Measurements from ENCODE around the gene CRIP1. TPM values are rescaled to one million over a fixed set of nuclear protein-coding genes. Genes with fewer than 3 reads are reported as not detected.
A peak's percentile ranks its signal among the peaks of the same experiment; 100 is the strongest.

The CRIP1 gene
- total and polyA plus RNA-seq, 12 donors: 34.0 to 170 (median 56.0) TPM

- H3K9me3 ChIP-seq: no peaks in the 10 kb centered on the region
- H3K4me3 ChIP-seq: no peak overlapping the region
- H3K4me1 ChIP-seq: peaks cover 11 to 37% (median 30%) of the 10 kb centered on the region in 9 donors
- peaks cover 0 to 67% (median 9%) of the 10 kb centered on the region in 7 donors for H3K27me3 ChIP-seq
- peak overlapping the region in 1 of 10 donors; percentile 0 for H3K27ac ChIP-seq
- DNase-seq: no peak
- ATAC-seq: no peak
- H3K36me3 ChIP-seq: no peaks in the 10 kb centered on the region
- TF ChIP-seq CTCF (IDR thresholded peaks at IDR 0.05): no peak
- WGBS, 2 donors: 88 to 89% methylated on average over 9 of the region's 9 CpGs
- intact Hi-C loops (cut with DNase I): loop anchor here in 6 of 10 donors (5.0 to 10.0 kb wide), 6 partner anchors 33 to 158 kb away; partner anchors contain the start of gene TEDC1 (in 2 of the 6)
Observed at GRCh38 chr14:105525326-105525725, 38.6 kb downstream of the CRIP1 start.

- Histone ChIP-seq H3K4me3 (peak within 1 kb of the TSS; percentile 47 to 83 (median 69)), H3K27me3 (peaks cover 0 to 70% (median 9%) of the 10 kb centered on the region in 7 donors), H3K4me1 (peaks cover 11 to 38% (median 30%) of the 10 kb centered on the region in 9 donors), H3K9me3 (no peaks in the 10 kb centered on the region), H3K36me3 (no peaks in the 10 kb centered on the region), H3K27ac (peak within 1 kb of the TSS in 5 of 10 donors; percentile 0 to 60 (median 26))
- 1 to 2% methylated on average over 55 to 88 of the region's 88 CpGs for WGBS, 2 donors
- intact Hi-C loops (cut with DNase I): loop anchor here in 7 of 10 donors (2.0 to 10.0 kb wide), 7 partner anchors 34 to 159 kb away; partner anchors contain the start of gene TEDC1 (in 2 of the 7)
- ATAC-seq (peak in 1 of 8 donors; percentile 17), DNase-seq (no peak)
- TF ChIP-seq CTCF (IDR thresholded peaks at IDR 0.05): no peak
Observed at GRCh38 chr14:105525861-105526775, 39.4 kb downstream of the CRIP1 start, which contains the start of gene TMEM121. Gene TMEM121 (plus strand): TSS chr14:105526583. CDS start chr14:105528835, 2,252 bp downstream.

- ATAC-seq (peak in 3 of 8 donors; percentile 4 to 13 (median 8)), DNase-seq (no peak)
- WGBS, 2 donors: 2% methylated on average over 45 to 48 of the region's 48 CpGs
- peak overlapping the region in 4 of 10 donors; percentile 13 to 60 (median 34) for H3K27ac ChIP-seq
- H3K36me3 ChIP-seq: no peaks in the 10 kb centered on the region
- peaks cover 11 to 38% (median 30%) of the 10 kb centered on the region in 9 donors for H3K4me1 ChIP-seq
- no peak for TF ChIP-seq CTCF (IDR thresholded peaks at IDR 0.05)
- intact Hi-C loops (cut with DNase I): loop anchor here in 7 of 10 donors (1.0 to 10.0 kb wide), 8 partner anchors 35 to 314 kb away; partner anchors contain the start of gene TEDC1 (in 2 of the 7)
- peaks cover 0 to 66% (median 7%) of the 10 kb centered on the region in 7 donors for H3K27me3 ChIP-seq
- no peaks in the 10 kb centered on the region for H3K9me3 ChIP-seq
- peak overlapping the region; percentile 47 to 83 (median 69) for H3K4me3 ChIP-seq
Observed at GRCh38 chr14:105526776-105527380, 40.2 kb downstream of the CRIP1 start.

GRCh38 chr14:105527381-105527825 is 40.7 kb downstream of the CRIP1 start:
- H3K4me1 ChIP-seq: peaks cover 11 to 38% (median 30%) of the 10 kb centered on the region in 9 donors
- H3K9me3 ChIP-seq: no peaks in the 10 kb centered on the region
- no peak for TF ChIP-seq CTCF (IDR thresholded peaks at IDR 0.05)
- H3K27me3 ChIP-seq: peaks cover 0 to 62% (median 2%) of the 10 kb centered on the region in 7 donors
- H3K27ac ChIP-seq: peak overlapping the region in 4 of 10 donors; percentile 30 to 83 (median 70)
- intact Hi-C loops (cut with DNase I): loop anchor here in 7 of 10 donors (1.0 to 10.0 kb wide), 8 partner anchors 35 to 314 kb away; partner anchors contain the start of gene TEDC1 (in 2 of the 7)
- ATAC-seq (peak in 3 of 8 donors; percentile 1 to 6 (median 3)), DNase-seq (no peak)
- H3K4me3 ChIP-seq: peak overlapping the region; percentile 47 to 83 (median 69)
- no peaks in the 10 kb centered on the region for H3K36me3 ChIP-seq
- WGBS, 2 donors: 36% methylated on average over 23 of the region's 23 CpGs
